GM06990 (cell line): ENCODE measurements around the gene NGEF.

Experiments
- DNase-seq: peaks from one replicate; pipeline ENCODE4 v3.0.0-alpha.2; 2011; ENCODE audit not compliant: insufficient read length; ENCODE audit errors: extremely low read depth
- H3K27me3 ChIP-seq: replicated peaks from 2 replicates; pipeline ENCODE4 v1.6.0; 2011; ENCODE audit warnings: low read length; ENCODE audit not compliant: control insufficient read depth, insufficient read depth
- H3K36me3 ChIP-seq: 2 replicates; pipeline ENCODE4 v1.5.1; 2011; ENCODE audit warnings: low read length; ENCODE audit not compliant: control insufficient read depth, insufficient read depth
- H3K4me3 ChIP-seq: replicated peaks from 2 replicates; pipeline ENCODE4 v1.5.1; 2011; ENCODE audit warnings: low read depth, mild to moderate bottlenecking, control low read depth, low read length
- TF ChIP-seq, protein P1 (sequence below): IDR thresholded peaks from 2 replicates; pipeline ENCODE4 v1.5.1; 2011; ENCODE audit warnings: low read length, control low read depth, mild to moderate bottlenecking, inconsistent platforms; ENCODE audit not compliant: insufficient read depth, poor library complexity, severe bottlenecking

NGEF gene

DNA sequence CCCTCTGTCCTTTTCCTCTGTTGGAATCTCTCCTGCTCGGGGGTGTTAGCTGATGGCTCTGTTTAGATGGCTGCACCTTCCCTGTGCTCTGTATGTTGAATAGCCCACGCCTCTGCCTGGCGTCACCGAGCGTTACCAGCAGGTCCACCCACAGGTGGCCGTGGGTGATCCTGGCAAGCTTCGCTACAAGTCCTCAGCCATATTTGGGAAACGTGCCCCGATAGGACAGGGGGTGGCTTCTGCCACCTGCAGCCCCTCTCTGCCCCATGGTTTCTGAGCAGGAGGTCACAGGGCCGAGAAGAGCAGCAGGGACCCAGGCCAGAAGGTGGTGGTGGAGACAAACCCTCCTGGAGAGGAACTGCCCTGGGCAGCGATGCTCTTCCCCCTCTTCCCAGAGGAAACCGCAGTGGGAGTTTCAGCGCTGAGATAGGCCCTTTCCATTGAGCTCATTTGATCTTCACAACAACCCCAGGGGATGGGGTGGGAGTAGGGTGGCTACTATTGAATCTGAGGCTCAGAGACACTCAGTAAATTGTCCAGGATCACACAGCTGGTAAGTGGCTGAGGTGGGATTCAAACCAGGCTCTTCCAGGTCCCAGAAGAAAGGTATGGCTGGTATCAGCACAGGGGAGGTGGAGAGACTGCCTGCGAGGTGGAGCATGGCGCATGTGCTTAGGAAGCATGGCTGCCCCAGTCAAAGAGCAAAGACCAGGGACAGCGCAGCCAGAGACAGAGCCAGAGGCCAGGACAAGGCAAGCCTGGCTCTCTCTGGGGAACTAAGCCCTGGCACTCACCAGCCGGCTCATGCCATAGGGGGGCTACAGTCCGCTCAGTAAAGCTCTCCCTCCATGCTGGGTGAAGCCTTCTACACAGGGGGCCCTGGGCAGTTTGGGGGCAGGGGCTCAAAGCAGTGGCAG is 15.0 kb downstream of the NGEF start:
- no peak for DNase-seq
- H3K4me3 ChIP-seq, result no peak overlapping the region
- TF ChIP-seq, protein P1, sequence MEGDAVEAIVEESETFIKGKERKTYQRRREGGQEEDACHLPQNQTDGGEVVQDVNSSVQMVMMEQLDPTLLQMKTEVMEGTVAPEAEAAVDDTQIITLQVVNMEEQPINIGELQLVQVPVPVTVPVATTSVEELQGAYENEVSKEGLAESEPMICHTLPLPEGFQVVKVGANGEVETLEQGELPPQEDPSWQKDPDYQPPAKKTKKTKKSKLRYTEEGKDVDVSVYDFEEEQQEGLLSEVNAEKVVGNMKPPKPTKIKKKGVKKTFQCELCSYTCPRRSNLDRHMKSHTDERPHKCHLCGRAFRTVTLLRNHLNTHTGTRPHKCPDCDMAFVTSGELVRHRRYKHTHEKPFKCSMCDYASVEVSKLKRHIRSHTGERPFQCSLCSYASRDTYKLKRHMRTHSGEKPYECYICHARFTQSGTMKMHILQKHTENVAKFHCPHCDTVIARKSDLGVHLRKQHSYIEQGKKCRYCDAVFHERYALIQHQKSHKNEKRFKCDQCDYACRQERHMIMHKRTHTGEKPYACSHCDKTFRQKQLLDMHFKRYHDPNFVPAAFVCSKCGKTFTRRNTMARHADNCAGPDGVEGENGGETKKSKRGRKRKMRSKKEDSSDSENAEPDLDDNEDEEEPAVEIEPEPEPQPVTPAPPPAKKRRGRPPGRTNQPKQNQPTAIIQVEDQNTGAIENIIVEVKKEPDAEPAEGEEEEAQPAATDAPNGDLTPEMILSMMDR, result no peak
- no peaks in the 10 kb centered on the region; the same call in 1 of the 2 replicates for H3K27me3 ChIP-seq
- H3K36me3 ChIP-seq, result no peaks in the 10 kb centered on the region

DNA sequence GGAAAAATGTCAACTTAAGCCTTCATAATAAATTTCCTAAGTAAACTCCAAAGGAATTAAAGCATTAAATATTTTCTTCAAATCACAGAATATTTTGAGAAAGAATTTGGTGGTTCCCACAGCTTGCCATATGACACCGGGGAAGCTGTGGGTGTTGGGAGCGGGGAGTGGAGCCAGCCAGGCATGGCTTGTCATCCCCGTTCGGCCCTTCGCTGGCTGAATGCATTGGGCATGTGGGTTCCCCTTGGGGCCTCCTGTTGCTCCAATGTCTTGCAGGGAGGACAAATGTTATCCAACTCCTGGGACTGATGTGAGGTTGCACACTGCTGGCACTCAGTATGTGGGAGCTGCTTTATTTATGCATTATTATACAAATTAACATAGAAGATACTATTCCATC is 18.6 kb downstream of the NGEF start:
- Histone ChIP-seq H3K36me3 (no peaks in the 10 kb centered on the region), H3K4me3 (no peak overlapping the region), H3K27me3 (no peaks in the 10 kb centered on the region; the same call in 1 of the 2 replicates)
- TF ChIP-seq, protein P1, result no peak
- DNase-seq, result no peak

DNA sequence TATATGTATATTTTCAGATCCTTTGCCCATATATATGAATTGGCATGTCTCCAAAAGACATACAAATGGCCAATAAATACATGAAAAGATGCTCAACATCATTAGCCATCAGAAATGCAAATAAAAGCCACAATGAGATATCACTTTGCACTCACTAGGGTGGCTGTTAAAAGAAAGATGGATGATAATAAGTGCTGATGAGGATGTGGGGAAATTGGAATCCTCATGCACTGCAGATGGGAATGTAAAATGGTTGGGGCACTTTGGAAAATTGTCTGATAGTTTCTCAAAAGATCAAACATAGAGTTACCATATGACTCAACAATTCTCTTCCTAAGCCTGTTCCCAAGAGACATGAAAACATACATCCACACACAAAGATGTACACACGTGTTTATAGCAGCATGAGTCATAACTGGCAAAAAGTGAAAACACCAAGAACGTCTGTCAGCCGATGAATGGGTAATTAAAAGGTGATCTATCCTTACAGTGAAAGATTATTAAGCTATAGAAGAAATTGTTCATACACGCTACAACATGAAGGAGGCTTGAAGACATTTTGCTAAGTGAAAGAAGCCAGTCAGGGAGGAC is 19.7 kb downstream of the NGEF start:
- TF ChIP-seq, protein P1, result no peak
- Histone ChIP-seq H3K36me3 (no peaks in the 10 kb centered on the region), H3K4me3 (no peak overlapping the region), H3K27me3 (no peaks in the 10 kb centered on the region)
- DNase-seq, result no peak

DNA sequence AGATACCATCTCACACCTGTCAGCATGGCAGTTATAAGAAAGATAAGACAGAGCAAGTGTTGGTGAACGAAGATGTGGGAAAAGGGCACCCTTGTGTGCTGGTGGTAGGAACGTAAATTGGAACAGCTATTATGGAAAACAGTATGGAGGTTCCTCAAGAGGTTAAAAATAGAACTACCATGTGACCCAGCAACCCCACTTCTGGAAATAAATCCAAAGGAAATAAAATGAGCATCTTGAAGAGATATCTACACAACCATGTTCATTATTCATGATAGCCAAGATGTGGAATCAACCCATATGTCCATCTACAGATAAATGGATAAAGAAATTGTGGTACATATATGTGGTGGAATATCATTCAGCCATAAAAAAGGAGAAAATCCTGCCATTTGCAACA is 26.9 kb downstream of the NGEF start:
- Histone ChIP-seq H3K4me3 (no peak overlapping the region), H3K27me3 (no peaks in the 10 kb centered on the region), H3K36me3 (no peaks in the 10 kb centered on the region)
- TF ChIP-seq, protein P1, result no peak
- no peak for DNase-seq

DNA sequence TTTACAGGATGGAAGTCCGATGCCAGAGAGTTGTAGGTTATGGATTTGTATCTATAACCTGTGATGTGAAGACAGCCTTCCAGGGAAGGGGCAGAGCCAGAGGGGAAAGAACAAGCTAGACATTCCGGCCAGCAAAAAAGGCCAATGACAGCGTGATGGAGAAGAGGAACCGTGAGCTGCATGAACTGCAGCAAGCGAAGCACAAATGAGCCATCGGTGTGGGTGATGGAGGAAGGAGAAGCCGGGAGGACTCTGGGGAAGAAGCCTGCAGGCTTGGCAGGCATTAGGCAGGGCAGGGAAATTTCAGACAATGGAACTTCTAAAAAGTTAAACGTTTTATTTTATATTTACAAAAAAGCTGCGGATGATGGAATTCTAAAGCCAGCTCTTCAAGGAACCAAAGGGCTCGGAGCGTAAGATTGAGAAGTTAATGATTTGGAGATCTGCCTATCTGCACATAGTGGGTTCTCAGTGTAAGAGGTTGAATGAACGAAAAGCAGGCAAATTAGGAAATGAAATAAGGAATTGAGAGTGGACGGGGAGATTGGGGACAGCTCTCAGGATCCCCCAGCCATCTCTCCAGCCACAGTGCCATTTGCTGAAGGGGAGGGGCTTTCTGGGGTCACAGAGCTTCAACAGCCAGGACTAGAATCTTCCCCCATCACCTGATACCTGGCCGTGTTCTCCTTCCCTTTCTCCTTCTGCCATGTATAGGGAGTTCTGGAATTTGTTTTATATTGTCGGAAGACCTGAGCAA is 28.4 kb downstream of the NGEF start:
- no peaks in the 10 kb centered on the region; the same call in 1 of the 2 replicates for H3K27me3 ChIP-seq
- DNase-seq, result no peak

More for the DNA sequence above, 28.4 kb downstream of the NGEF start:
- TF ChIP-seq, protein P1, result no peak
- H3K36me3 ChIP-seq, result no peaks in the 10 kb centered on the region
- H3K4me3 ChIP-seq, result no peak overlapping the region
